Measurements from ENCODE around the gene RHOV.

The RHOV gene

GRCh38 chr15:40873694-40874561, at the start of gene RHOV:
RHOV (minus strand) TSS chr15:40874234; CDS start chr15:40874139, 95 bp downstream.
- DNase-seq: peak; percentile 56

GRCh38 chr15:40923551-40923950, 49.5 kb upstream of the RHOV start:
- DNase-seq: no peak

- no peak for DNase-seq
Measured at GRCh38 chr15:40922608-40923005, 48.6 kb upstream of the RHOV start.

GRCh38 chr15:40921949-40922607, 48.0 kb upstream of the RHOV start:
- no peak for DNase-seq

- no peak for DNase-seq
Measured at GRCh38 chr15:40918799-40919392, 44.9 kb upstream of the RHOV start.

GRCh38 chr15:40918146-40918798, 44.2 kb upstream of the RHOV start:
- no peak for DNase-seq

GRCh38 chr15:40917585-40917984, 43.6 kb upstream of the RHOV start:
- DNase-seq: no peak

- DNase-seq: no peak
Measured at GRCh38 chr15:40915679-40916078, 41.6 kb upstream of the RHOV start.

- DNase-seq: no peak
Measured at GRCh38 chr15:40915116-40915661, 41.2 kb upstream of the RHOV start.

- DNase-seq: no peak
Measured at GRCh38 chr15:40914486-40914885, 40.5 kb upstream of the RHOV start.

GRCh38 chr15:40914013-40914412, 40.0 kb upstream of the RHOV start:
- DNase-seq: no peak

- no peak for DNase-seq
Measured at GRCh38 chr15:40912478-40912877, 38.4 kb upstream of the RHOV start.

GRCh38 chr15:40911693-40912092, 37.7 kb upstream of the RHOV start:
- no peak for DNase-seq

GRCh38 chr15:40911141-40911540, 37.1 kb upstream of the RHOV start:
- DNase-seq: no peak

- DNase-seq: no peak
Measured at GRCh38 chr15:40909662-40910630, 35.9 kb upstream of the RHOV start.

- no peak for DNase-seq
Measured at GRCh38 chr15:40908095-40908494, 34.1 kb upstream of the RHOV start.

GRCh38 chr15:40906991-40907802, 33.2 kb upstream of the RHOV start:
- peak; percentile 68 for DNase-seq

GRCh38 chr15:40906091-40906990, 32.3 kb upstream of the RHOV start:
- peak; percentile 84 for DNase-seq

GRCh38 chr15:40904552-40905201, 30.6 kb upstream of the RHOV start:
- DNase-seq: no peak

Data from activated CD4-positive, alpha-beta T cell treated with anti-CD3 and anti-CD28 coated beads, Interleukin-2, Interleukin-6, amounts not matched to agents 100 ng/mL and 50 ng/mL, durations not matched to agents 16 hours and 8 hours (primary cell).